ENCODE data around the gene KASH5. TPM values are rescaled to one million over a fixed set of nuclear protein-coding genes. Genes with fewer than 3 reads are reported as not detected.
A peak's percentile ranks its signal among the peaks of the same experiment; 100 is the strongest.

KASH5 gene
- total RNA-seq, 1 donor from 2014 or later = not detected

DNA sequence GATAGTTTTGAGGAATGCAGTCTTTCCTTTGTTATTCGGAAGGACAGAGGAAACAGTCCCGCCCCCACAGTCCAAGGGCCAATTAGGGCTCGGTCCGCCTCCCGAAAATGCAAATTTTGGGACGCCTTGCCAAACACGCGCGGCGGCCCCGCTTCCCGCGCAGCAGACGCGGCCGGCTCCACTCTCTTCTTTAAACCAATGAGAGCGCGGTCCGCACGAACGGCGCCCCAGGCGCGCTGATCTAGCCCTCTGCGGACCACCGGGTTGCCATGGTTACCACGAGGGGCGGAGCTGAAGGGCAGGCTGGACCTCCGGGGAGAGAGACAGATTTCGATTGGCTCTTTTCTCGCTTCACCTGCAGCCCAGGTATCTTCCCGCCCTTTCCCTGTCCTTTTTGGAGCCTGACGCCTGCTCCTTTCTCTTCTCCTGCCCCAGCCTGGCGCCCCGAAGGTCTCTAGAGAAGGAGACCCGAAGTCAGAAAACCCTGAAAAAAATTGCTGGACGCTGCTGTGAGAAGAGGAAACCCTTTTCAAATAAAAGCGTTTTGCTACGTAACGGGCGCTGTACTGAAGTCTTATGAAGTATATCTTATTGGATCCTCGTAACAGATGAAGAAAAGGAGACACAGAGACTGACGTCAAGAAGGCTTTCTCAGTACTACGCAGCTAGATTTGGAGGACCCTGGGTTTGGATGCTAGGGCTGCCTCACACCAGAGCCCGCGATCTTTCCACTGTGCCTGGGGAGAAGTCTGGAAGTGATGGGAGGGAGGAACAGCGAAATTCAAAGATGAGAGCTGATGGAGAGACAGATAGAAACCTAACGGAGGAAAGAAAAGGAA lies 33.2 kb downstream of the KASH5 start:
- peak; percentile 81 for DNase-seq

DNA sequence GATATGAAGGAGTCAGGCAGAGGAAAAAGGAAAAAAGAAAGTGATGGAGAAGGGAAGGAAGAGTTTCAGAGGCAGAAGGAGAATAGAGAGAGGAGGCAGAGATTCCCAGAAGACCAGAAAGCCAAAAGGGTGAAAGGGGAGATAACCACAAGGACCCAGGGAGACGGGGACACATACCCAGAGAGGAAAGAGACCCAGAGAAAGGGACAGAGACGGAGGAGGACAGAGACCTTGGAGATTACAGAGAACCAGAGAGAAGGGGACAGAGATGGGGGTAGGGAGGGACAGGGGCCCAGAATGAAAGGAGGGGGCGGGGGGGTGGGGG lies 33.8 kb downstream of the KASH5 start:
- DNase-seq = no peak

DNA sequence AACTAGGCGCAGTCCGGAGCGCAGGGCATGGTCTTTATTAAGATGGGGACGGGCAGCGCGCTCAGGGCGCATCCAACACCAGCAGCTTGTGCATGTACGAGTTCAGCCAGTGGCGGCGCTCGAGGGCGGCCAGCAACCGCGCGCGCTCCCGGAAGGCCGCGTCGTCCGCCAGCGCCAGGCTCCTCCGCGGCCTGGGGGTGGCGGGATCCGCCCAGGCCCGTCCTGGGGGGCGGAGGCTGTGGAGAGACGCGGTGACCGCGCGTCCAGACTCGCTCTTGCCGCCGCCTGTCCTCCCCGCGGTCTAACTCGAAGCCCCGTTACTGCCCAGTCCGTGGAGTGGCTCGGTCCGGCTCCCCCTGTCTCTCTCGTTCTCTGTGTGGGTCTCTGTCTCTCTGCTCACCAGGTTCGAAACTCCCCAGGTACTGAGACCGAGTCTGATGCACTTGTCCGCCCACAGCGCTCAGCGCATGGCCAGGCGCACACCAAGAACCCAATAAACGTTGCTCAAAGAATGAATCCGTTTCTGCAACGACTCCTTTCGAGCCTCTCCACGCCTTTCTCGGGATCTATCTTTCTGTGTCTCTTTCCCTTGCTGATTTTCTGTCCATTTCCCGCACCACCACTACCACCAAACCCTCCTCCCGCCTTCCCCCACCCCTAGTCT lies 34.5 kb downstream of the KASH5 start:
- peak; percentile 30 for DNase-seq

DNA sequence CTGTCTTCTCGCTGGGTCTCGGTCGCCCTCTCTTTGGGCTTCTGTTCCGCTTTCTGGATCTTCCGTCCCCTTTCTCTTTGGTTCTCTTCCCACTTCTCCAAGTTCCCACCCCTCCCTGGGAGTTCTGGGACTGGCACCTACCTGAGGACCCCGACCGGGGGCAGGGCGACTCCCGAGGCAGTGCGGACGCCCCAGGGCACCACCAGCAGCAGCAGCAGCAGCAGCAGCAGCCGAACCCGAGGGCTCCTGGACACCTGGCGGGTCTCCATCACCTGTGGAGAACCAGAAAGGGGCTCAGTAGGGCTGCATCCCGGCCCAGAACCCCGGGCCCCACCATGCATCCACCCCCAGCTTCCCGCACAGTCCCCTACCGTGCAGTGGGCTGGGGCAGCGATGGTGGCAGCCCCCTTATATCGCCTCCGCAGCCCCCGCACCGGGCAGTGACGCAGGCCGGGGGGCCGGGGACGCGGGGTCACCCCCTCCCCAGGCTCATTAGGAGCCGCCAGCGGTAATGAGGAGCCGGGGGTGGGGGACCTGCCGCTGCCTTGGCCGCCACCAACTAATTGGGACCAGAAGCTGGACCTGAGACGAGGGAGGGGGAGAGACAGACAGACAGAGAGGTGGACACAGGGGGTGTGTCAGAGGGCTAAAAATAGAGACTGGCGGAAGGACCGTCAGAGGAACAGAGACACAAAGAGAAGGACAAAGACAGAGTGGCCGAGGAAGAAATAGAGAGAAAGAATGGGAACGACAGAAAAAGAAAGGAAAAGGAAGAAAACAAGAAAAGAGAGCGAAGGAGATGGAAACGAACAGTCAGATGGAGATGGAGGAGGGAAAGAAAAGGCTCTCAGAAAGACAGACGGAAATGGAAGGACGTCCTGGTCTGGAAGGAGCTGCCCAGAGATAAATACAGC lies 35.3 kb downstream of the KASH5 start, which contains the start of gene PTH2:
TSS of gene PTH2 (minus strand) at position 371 of the 914 bp plus-strand sequence. CDS start at position 269, 102 bp downstream.
- no peak for DNase-seq

DNA sequence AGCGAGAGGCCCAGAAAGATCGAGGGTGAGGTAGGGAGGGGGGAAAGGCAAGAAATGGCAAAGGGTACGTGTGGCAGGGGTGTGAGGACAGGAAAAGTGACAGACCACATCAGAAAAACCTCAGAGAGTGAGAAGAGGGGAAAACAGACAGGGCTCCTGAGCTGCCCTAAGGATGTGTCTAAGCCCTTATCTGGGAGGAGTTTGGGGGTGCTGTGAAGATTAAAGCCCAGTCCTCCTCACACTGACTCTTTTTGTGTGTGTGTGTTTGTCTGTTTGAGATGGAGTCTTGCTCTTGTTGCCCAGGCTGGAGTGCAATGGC lies 35.9 kb downstream of the KASH5 start:
- DNase-seq = no peak

DNA sequence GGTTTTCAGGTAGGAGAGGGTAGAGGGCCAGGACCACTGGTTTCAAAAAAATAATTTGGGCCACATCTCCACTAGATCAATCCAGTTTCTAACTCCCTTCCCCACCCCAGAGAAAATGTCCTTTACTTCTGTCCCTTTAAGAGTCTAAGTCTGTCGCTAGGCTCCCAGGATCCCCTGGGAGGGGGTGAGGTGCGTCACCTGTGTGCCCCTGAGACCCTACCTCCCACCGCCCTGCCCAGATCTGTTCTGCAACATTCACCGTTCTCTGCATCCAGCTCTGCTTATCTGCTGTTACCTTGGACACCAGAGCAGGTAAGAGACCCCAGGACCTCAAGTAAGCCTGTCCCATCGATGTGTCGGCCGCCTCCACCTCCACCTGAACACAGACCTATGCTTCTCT lies 37.1 kb downstream of the KASH5 start, which contains the start of gene GFY:
TSS of gene GFY (plus strand) at position 211 of the 400 bp plus-strand sequence. CDS start 1,043 bp downstream, outside the sequence.
- DNase-seq = no peak

DNA sequence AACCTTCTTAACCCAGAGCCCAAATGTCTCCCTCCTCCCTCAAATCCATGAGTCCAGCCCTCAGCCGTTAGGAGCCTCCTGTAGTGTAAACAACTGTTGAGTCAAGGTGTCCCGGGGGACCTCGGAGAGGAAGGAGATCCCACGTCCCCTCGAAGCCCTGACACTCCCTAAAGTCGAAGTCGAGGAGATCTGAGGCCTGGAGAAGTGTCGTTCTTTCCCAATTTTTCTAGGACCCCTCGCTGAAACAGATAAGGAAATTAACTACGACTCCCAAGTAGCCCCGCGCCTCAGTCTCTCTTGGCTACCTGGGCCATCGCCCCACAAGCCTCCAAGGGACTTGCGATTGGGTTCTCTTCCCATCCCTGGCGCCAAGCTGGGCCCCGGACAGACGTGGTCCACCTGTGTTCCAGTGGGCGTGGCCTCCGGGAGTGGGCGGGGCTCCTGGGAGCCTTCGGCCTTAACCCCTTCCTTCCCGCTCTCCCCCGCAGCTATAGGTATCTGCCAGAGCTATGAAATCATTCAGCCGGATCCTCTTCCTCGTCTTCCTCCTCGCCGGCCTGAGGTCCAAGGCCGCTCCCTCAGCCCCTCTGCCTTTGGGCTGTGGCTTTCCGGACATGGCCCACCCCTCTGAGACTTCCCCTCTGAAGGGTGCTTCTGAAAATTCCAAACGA lies 38.0 kb downstream of the KASH5 start:
- DNase-seq = no peak

DNA sequence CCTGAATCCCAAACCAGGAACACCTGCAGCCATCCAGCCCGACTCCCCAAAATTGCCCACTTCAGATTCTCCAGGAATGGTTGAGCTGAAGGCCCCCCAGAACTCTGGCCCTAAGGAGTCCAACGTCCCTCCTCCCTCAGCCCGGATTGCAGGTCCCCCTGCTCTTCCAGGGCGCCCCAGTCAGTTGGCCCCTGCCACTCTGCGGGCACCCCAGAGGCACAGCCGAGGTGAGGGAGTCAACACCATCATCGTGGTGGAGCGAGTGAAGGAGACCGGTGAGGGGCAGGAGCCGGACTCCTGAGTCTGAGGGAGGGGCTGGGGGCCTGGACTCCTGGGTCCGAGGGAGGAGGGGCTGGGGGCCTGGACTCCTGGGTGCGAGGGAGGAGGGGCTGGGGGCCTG lies 39.3 kb downstream of the KASH5 start:
- no peak for DNase-seq

DNA sequence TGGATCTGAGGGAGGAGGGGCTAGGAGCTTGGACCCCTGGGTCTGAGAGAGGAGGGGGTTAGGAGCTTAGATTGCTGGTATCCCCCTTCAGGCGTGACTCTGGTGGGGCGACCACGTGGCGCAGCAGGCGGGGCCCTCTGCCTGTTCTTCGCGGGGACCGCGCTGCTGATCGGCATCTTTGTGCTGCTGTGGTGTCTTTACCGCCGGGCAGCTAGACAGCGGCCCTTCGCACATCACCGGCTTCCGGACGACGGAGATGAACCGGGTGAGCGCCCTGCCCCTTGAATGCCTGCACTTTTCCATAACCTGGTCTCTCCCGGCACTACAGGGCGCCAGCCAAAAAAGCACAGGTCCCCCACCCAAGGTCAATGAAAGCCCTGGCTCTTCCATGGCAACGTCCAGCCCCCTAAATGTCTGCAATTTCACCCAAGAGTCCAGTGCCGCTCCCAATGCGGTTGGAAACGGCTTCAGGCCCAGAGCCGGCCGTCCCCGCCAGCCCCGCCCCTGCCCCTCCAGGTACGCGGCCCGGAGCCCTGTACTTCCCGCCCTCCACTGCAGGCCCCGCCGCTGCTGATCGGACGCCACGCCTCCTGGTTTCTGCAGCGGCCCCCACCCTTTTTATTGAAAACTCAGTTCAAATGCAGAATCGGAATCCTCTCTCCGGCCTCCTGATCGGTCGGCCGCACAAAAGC lies 40.0 kb downstream of the KASH5 start:
- DNase-seq = no peak

DNA sequence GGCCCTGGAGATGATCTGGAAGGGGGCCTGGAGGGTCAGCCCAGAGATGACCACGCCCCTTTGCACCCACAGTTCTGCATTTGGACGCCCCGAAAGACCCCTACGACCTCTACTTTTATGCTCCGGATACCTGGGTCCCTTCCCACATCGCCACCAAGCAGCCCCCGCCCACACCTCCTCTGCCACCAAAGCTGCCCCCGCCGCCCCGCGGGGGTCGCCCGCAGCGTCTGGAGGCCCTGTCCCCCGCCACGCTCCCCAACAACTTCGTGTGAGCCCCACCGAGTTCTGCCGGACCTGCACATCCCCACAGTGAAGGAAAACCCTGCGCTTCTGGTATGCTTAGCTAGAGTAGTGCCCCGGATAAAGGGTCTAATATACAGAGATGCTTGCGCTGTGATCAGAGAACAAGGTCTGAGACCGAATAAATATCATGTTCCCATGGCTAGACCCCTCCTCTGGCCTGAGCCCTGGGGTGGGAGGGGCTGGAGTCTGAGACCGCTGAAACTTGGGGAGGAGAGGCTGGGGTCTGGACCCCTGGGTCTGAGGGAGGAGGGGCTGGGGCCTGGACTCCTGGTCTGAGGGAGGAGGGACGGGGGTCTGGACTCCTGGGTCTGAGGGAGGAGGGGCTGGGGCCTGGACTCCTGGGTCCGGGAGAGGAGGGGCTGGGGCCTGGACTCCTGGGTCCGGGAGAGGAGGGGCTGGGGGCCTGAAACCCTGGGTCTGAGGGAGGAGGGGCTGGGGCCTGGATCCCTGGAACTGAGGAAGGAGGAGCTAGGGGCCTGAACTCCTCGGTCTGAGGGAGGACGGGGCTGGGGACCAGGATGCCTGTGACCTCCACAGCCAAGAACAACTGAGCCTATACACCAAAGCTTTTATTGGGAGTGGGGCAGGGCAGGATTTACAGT lies 40.8 kb downstream of the KASH5 start:
- DNase-seq = no peak

DNA sequence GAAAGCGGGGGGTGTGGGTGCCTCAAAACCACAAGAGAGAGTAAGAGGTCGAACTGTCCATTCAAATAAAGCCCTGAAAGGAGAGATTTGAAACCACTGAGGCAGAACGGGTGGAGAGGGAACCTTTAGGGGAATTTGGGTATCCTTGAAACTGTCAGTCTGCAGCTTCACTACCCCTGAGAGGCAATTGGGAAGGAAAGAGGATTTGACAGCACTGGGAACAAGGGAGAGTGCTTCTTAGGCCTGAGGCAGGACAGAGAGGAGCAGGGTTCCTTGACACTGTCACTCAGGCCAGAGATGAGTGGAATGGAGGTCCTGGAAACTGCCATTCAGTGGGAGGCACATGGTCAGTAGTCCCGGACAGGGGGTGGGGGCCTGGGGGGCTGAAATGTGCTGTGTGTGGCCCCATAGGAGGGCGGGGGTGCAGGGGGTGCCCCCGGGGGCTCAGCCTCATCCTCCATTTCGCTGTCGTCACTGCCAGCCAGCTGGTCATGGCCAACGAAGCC lies 42.2 kb downstream of the KASH5 start:
- no peak for DNase-seq

DNA sequence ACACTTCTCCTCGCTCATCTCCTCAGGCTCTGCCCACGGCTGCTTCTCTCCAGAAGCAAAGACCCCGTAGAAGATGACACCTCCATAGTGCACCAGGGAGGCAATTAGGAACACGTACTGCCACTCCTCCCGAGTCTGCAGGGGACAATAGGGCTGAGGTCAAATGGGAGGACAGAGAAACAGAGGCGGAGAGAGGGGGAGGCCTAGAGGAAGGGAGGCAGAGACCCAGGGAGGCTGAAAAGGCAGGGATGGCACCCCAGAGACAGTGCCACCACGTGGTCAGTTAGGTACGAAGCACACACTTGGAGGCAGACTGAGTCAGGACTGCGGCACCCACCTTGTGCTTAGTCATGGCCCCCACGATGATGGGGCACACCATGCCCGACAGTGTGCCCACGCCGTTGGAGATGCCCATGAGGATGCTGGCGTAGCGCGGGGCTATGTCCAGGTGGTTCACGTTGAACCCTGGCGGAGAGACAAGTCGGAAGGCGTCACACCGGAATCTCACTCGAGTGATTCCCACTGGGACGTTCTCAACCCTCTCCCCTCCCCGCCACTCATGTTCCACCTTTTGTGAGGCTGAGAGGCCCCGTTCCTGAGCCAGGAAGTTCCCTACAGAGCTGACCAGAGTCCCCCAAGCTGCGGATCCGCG lies 42.8 kb downstream of the KASH5 start:
- no peak for DNase-seq

DNA sequence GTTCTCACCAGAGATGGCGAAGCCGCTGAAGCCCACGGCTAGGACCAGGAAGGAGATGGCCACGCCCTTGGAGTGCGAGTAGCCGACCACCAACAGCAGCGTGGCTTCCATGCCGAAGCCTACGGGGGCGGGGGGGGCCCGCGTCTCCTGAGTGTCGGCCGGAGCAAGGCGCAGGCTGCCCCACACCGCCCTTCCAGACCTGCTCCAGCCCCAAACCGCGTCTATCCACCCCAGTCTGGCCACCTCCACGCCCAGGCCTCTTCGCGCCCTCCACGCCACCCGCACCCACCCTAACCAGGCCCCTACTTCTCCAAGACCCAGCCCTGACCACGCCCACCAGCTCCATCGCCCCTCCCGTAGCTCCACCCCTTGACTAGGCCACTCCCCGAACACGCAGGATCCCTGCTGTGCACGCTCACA lies 43.3 kb downstream of the KASH5 start:
- DNase-seq = no peak

DNA sequence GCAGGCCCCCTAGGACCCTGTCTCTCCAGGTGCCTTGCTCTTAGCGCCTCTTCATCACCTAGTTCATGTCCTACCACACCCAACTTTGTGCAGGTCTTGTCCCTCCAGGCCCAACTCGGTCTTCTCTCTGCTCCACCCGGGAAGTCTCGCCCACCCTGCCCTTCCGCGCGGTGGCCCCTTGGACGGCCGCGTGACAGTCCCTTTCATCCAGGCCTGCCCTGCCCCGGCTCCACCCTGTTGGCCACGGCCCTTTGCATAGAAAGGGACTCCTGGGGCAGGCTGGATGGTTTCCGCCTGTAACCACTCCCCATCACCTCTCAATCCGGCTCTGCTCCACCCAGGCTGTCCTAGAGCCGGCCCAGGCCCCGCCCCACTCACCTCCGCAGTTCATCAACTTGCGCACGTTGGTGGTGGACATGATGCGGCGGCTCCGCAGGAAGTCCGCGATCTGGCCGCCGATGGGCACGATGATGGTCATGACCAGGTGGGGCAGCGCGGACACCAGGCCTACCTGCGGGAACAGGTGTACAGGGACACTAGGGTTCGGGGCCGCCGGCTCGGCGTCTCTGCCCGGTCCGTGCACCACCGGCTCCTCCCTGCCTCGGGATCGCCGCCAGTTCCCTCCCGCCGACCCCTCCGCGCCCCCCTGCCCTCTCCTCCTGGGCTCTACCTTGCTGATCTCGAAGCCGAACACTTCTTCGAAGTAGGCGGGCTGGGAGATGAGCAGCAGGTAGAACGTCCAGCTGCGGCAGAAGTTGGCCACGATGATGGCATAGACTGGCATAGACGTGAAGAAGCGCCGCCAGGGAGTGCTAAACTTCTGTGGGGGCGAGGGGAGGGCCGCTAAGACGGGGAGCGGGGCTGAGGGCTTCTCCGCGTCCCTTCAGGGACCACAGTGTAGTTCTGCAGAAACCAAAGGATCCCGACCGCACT lies 44.4 kb downstream of the KASH5 start:
- DNase-seq = no peak

DNA sequence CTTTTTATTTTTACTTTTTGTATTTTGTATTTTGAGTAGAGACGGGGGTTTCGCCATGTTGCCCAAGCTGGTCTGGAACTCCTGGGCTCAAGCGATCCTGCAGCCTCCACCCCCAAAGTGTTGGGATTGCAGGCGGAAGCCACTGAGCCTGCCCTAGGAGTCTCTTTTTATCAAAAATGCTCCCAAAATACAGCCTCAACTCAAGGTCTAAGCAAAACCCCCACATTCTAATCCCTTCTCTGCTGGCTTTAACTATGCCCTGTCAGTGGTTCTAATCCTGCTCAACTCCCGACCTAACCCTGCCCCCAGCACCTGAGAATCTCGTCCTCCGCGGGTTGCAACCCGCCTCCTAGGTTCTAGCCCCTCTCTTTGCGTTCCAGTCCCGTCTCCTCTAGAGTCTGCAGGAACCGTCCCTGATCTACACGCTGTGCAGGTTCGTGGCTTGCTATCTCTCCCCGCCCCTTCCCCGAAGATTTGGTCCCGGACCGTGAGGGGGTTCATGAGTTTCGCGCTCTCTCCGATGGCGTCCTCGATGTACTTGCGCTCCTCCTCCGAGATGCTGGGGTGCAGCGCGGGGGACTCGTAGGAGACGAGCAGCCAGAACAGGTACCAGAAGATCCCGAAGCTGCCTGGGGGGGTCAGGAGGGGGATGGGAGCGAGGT lies 45.3 kb downstream of the KASH5 start:
- no peak for DNase-seq

DNA sequence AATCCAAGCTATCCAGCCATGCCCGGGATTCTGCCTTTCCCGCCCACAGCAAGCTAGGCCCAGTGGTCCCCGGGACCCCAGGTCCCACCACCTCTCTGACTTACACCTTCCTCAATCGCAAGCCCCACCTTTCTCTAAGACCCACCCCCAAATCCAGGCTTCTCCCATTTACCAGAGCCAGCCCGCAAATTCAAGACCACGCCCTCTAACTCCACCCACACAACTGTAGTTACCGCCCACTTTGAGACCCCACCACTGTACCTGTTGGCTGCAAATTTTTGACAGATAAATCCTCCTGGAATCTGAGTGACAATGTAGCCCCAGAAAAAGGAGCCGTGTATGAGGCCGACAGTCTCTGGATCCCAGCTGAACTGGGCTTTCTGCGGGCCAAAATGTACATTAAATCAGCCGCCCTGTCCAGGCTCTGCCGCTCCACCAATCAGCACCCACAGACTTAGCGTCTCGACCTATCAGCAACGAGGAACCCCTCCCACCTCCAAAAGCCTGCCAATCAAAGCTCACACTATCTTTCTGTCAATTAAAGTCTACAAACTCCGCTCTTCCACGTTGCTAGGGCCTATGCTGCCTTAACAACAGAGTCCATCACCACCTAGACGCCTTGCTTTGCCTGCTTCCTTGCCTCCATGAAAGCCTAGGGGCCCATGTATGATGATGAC lies 47.0 kb downstream of the KASH5 start:
- DNase-seq = no peak

DNA sequence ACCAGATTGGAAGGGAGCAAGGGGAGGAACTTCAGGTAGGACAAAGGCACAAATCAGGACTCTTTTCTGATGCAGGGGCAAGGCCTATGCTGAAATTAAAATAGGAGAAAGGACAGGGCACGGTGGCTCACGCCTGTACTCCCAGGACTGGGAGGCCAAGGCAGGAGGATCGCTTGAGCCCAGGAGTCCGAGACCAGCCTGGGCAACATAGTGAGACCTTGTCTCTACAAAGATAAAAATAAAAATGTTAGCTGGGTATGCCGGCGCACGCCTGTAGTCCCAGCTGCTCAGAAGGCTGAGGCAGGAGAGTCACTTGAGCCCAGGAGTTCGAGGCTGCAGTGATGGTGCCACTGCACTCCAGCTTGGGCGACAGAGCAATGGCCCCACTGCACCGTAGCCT lies 47.6 kb downstream of the KASH5 start:
- no peak for DNase-seq
